Measurements from ENCODE around the gene USP17L27. TPM values are rescaled to one million over a fixed set of nuclear protein-coding genes. Genes with fewer than 3 reads are reported as not detected.
"Not testable (repeated sequence)": the region's sequence is repeated elsewhere in the genome, so short reads cannot be mapped to it uniquely, and the experiment has no call there.

The USP17L27 gene, protein sequence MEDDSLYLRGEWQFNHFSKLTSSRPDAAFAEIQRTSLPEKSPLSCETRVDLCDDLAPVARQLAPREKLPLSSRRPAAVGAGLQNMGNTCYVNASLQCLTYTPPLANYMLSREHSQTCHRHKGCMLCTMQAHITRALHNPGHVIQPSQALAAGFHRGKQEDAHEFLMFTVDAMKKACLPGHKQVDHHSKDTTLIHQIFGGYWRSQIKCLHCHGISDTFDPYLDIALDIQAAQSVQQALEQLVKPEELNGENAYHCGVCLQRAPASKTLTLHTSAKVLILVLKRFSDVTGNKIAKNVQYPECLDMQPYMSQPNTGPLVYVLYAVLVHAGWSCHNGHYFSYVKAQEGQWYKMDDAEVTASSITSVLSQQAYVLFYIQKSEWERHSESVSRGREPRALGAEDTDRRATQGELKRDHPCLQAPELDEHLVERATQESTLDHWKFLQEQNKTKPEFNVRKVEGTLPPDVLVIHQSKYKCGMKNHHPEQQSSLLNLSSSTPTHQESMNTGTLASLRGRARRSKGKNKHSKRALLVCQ
- total RNA-seq (2014; rRNA removed; shearing (Covaris generic)) = not detected in 2 replicates

- H3K4me3 ChIP-seq (ENCODE audit: insufficient read depth, low read depth, low read length); DNase-seq; H3K36me3 ChIP-seq (replicated peaks; ENCODE audit: control insufficient read depth, insufficient read depth, low read length); H3K27me3 ChIP-seq (ENCODE audit: control insufficient read depth, insufficient read depth, low read length): not testable (repeated sequence)
These were observed at the start of gene USP17L27 for GRCh38 chr4:9343848-9344247. Gene USP17L27, plus strand, starts transcription at chr4:9344148. Its CDS starts 0 bp downstream, at chr4:9344148.

DNA sequence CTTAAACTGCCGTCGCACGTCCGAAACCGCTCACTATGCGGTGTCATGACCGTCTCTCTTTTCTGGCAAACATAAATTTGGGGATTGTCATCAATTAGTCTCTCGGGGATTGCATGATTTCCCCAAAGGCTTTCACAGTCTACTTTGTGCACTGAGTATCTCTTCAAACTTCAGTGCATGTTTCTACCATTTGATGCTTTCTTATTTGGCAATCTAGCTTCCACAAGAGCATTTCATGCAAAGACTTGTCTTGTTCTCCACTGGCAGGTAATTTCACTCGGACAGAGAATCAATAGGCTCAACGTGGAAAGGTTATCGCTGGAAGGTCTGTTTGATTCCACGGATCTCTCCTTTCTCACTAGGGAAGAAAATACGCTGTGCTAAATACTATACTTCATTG, 19.8 kb upstream of the USP17L27 start:
- not testable (repeated sequence) for H3K36me3 ChIP-seq (replicated peaks; ENCODE audit: control insufficient read depth, insufficient read depth, low read length); DNase-seq; H3K27me3 ChIP-seq (ENCODE audit: control insufficient read depth, insufficient read depth, low read length); H3K4me3 ChIP-seq (ENCODE audit: insufficient read depth, low read depth, low read length)

- H3K4me3 ChIP-seq (ENCODE audit: insufficient read depth, low read depth, low read length); H3K36me3 ChIP-seq (replicated peaks; ENCODE audit: control insufficient read depth, insufficient read depth, low read length); H3K27me3 ChIP-seq (ENCODE audit: control insufficient read depth, insufficient read depth, low read length); DNase-seq: not testable (repeated sequence)
These were observed 19.1 kb upstream of the USP17L27 start, which contains the start of gene USP17L24 for GRCh38 chr4:9324865-9325264. Gene USP17L24, plus strand, starts transcription at chr4:9325165. Its CDS starts 0 bp downstream, at chr4:9325165.

DNA sequence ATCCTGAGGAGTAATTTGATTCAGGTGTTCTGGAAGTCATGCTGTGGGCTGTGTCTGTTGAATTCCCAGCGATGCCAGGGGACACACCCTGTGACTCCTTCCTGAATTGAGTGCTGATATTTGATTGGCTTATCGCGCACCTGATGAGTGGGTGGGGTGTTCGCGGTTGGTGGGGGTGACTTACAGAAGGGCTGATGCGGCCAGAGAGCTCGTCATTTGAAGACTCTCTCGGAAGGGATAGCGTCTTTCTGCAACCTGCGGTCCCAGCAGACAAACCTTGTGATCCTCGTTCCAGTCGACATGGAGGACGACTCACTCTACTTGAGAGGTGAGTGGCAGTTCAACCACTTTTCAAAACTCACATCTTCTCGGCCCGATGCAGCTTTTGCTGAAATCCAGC, 14.3 kb upstream of the USP17L27 start, which contains the start of gene USP17L25:
Gene USP17L25, plus strand, starts transcription at position 301 of the 400 bp plus-strand sequence. Its CDS starts 0 bp downstream, at position 301.
- not testable (repeated sequence) for H3K36me3 ChIP-seq (replicated peaks; ENCODE audit: control insufficient read depth, insufficient read depth, low read length); H3K4me3 ChIP-seq (ENCODE audit: insufficient read depth, low read depth, low read length); H3K27me3 ChIP-seq (ENCODE audit: control insufficient read depth, insufficient read depth, low read length); DNase-seq

- H3K4me3 ChIP-seq (ENCODE audit: insufficient read depth, low read depth, low read length); H3K27me3 ChIP-seq (ENCODE audit: control insufficient read depth, insufficient read depth, low read length); DNase-seq; H3K36me3 ChIP-seq (replicated peaks; ENCODE audit: control insufficient read depth, insufficient read depth, low read length): not testable (repeated sequence)
These were observed 9.6 kb upstream of the USP17L27 start, which contains the start of gene USP17L26 for GRCh38 chr4:9334358-9334757. Gene USP17L26, plus strand, starts transcription at chr4:9334658. Its CDS starts 0 bp downstream, at chr4:9334658.

- H3K4me3 ChIP-seq (ENCODE audit: insufficient read depth, low read depth, low read length); H3K36me3 ChIP-seq (replicated peaks; ENCODE audit: control insufficient read depth, insufficient read depth, low read length); H3K27me3 ChIP-seq (ENCODE audit: control insufficient read depth, insufficient read depth, low read length); DNase-seq: not testable (repeated sequence)
These were observed 4.8 kb upstream of the USP17L27 start, which contains the start of gene USP17L5 for GRCh38 chr4:9339103-9339502. Gene USP17L5, plus strand, starts transcription at chr4:9339403. Its CDS starts 0 bp downstream, at chr4:9339403.

DNA sequence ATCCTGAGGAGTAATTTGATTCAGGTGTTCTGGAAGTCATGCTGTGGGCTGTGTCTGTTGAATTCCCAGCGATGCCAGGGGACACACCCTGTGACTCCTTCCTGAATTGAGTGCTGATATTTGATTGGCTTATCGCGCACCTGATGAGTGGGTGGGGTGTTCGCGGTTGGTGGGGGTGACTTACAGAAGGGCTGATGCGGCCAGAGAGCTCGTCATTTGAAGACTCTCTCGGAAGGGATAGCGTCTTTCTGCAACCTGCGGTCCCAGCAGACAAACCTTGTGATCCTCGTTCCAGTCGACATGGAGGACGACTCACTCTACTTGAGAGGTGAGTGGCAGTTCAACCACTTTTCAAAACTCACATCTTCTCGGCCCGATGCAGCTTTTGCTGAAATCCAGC, 4.6 kb downstream of the USP17L27 start, which contains the start of gene USP17L28:
Gene USP17L28, plus strand, starts transcription at position 301 of the 400 bp plus-strand sequence. Its CDS starts 0 bp downstream, at position 301.
- not testable (repeated sequence) for DNase-seq; H3K36me3 ChIP-seq (replicated peaks; ENCODE audit: control insufficient read depth, insufficient read depth, low read length); H3K27me3 ChIP-seq (ENCODE audit: control insufficient read depth, insufficient read depth, low read length); H3K4me3 ChIP-seq (ENCODE audit: insufficient read depth, low read depth, low read length)

- H3K27me3 ChIP-seq (ENCODE audit: control insufficient read depth, insufficient read depth, low read length); H3K4me3 ChIP-seq (ENCODE audit: insufficient read depth, low read depth, low read length); H3K36me3 ChIP-seq (replicated peaks; ENCODE audit: control insufficient read depth, insufficient read depth, low read length); DNase-seq: not testable (repeated sequence)
These were observed 6.9 kb downstream of the USP17L27 start for GRCh38 chr4:9350866-9351265.

DNA sequence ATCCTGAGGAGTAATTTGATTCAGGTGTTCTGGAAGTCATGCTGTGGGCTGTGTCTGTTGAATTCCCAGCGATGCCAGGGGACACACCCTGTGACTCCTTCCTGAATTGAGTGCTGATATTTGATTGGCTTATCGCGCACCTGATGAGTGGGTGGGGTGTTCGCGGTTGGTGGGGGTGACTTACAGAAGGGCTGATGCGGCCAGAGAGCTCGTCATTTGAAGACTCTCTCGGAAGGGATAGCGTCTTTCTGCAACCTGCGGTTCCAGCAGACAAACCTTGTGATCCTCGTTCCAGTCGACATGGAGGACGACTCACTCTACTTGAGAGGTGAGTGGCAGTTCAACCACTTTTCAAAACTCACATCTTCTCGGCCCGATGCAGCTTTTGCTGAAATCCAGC, 9.4 kb downstream of the USP17L27 start, which contains the start of gene USP17L29:
Gene USP17L29, plus strand, starts transcription at position 301 of the 400 bp plus-strand sequence. Its CDS starts 0 bp downstream, at position 301.
- DNase-seq; H3K27me3 ChIP-seq (ENCODE audit: control insufficient read depth, insufficient read depth, low read length); H3K36me3 ChIP-seq (replicated peaks; ENCODE audit: control insufficient read depth, insufficient read depth, low read length); H3K4me3 ChIP-seq (ENCODE audit: insufficient read depth, low read depth, low read length): not testable (repeated sequence)

DNA sequence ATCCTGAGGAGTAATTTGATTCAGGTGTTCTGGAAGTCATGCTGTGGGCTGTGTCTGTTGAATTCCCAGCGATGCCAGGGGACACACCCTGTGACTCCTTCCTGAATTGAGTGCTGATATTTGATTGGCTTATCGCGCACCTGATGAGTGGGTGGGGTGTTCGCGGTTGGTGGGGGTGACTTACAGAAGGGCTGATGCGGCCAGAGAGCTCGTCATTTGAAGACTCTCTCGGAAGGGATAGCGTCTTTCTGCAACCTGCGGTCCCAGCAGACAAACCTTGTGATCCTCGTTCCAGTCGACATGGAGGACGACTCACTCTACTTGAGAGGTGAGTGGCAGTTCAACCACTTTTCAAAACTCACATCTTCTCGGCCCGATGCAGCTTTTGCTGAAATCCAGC, 18.9 kb downstream of the USP17L27 start, which contains the start of gene USP17L30:
Gene USP17L30, plus strand, starts transcription at position 301 of the 400 bp plus-strand sequence. Its CDS starts 0 bp downstream, at position 301.
- DNase-seq; H3K4me3 ChIP-seq (ENCODE audit: insufficient read depth, low read depth, low read length); H3K36me3 ChIP-seq (replicated peaks; ENCODE audit: control insufficient read depth, insufficient read depth, low read length); H3K27me3 ChIP-seq (ENCODE audit: control insufficient read depth, insufficient read depth, low read length): not testable (repeated sequence)

DNA sequence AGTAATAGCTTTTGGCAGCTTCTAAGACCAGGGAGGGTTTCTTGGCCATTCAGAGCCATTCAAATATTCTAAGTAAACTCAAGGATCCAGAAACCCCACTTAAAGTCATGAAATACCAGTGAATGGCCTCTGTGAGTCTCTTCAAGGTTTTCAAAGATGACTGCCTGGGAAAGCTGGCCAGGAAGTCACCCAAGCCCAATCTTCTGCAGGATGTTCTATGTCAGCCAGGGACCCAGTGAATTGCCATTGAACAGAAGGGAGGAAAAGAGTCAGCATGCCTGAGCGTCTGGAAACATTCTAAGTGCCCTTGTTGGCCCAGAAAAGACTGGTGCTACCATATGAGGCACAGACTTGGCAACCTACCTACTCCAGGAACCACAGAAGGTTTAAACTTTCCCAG, 35.9 kb downstream of the USP17L27 start:
- not testable (repeated sequence) for H3K27me3 ChIP-seq (ENCODE audit: control insufficient read depth, insufficient read depth, low read length); H3K36me3 ChIP-seq (replicated peaks; ENCODE audit: control insufficient read depth, insufficient read depth, low read length); H3K4me3 ChIP-seq (ENCODE audit: insufficient read depth, low read depth, low read length); DNase-seq

- peak overlapping the region; percentile 24 for H3K4me3 ChIP-seq (ENCODE audit: insufficient read depth, low read depth, low read length)
- H3K36me3 ChIP-seq (replicated peaks; ENCODE audit: control insufficient read depth, insufficient read depth, low read length); H3K27me3 ChIP-seq (ENCODE audit: control insufficient read depth, insufficient read depth, low read length): not testable (repeated sequence)
- DNase-seq = peak; percentile 61
These were observed 37.1 kb downstream of the USP17L27 start for GRCh38 chr4:9381012-9381534.

DNA sequence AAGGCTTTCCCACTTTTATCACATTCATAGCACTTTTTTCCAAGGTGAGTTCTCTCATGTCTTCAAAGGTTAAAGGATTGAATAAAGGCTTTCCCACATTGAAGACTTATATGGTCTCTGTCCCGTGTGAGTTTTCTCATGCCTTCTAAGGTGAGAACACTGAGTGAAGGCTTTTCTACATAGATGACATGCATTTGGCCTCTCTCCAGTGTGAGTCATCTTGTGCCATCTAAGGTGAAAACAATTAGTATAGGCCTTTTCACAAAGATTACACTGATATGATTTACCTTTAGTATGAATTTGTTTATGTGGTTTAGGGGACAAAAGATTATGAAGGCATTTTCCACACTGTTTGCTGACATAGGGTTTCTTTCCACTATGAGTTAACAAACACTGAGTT, 40.2 kb downstream of the USP17L27 start:
- Histone ChIP-seq H3K4me3 (ENCODE audit: insufficient read depth, low read depth, low read length) (no peak overlapping the region), H3K27me3 (ENCODE audit: control insufficient read depth, insufficient read depth, low read length) (no peaks in the 10 kb centered on the region), H3K36me3 (replicated peaks; ENCODE audit: control insufficient read depth, insufficient read depth, low read length) (no peaks in the 10 kb centered on the region)
- DNase-seq = no peak

DNA sequence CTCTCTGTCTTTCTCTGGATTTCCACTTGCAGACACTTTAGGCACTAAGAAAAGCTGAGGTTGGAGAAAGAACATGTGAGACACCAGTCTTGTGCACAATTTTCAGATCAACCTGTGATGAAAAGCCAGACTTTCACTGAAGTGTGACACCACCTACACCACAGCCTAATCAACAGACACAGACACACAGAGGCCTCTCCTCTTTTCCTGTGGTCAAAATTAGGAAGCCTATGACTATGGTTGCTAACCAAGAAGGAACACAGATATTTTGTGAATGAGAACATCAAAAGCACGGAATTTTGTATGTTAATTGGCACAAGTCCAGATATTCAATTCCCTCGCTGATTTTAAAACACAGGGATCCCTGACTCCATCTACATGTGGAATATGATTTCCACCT, 45.1 kb downstream of the USP17L27 start:
- H3K36me3 ChIP-seq (replicated peaks; ENCODE audit: control insufficient read depth, insufficient read depth, low read length); H3K27me3 ChIP-seq (ENCODE audit: control insufficient read depth, insufficient read depth, low read length); H3K4me3 ChIP-seq (ENCODE audit: insufficient read depth, low read depth, low read length); DNase-seq: not testable (repeated sequence)
